ENCODE data around the gene TYRO3. TPM values are rescaled to one million over a fixed set of nuclear protein-coding genes. Genes with fewer than 3 reads are reported as not detected.
A peak's percentile ranks its signal among the peaks of the same experiment; 100 is the strongest.

Gene TYRO3
- total and polyA plus RNA-seq, 2 of the 13 experiments (the other 11 are each of a cell fraction or from before 2014, with no cell fraction given), result 24.0 to 43.6 TPM

GRCh38 chr15:41621200-41622193, 62.5 kb downstream of the TYRO3 start (continued):
- TF ChIP-seq DMTF1 (CRISPR knock-in tag; IDR thresholded peaks at IDR 0.05), result peak; percentile 3; the same call in 1 of the 2 replicates
- TF ChIP-seq ZNF607 (CRISPR knock-in tag; IDR thresholded peaks at IDR 0.05; ENCODE audit: borderline replicate concordance), result peak; percentile 99

- intact Hi-C loops (cut with micrococcal nuclease; ENCODE audit: unreplicated experiment), result loop anchor here (2.0 to 5.0 kb wide), 2 partner anchors 66 to 130 kb away; partner anchors contain the start of genes ITPKA and TYRO3
- Histone ChIP-seq H4K20me1 (ENCODE audit: insufficient read depth, low read length) (no peaks in the 10 kb centered on the region), H3K4me3 (replicated peaks in 1 of 3; ENCODE audit: insufficient read depth in 1 of 3, low read depth in 2 of 3, low read length in 3 of 3) (no peak overlapping the region), H3K36me3 (replicated peaks in 1 of 2; ENCODE audit: control insufficient read depth in 1 of 2, insufficient read depth in 2 of 2, low read length in 2 of 2) (no peaks in the 10 kb centered on the region), H3K27me3 (ENCODE audit: control insufficient read depth in 1 of 2, insufficient read depth in 2 of 2, low read length in 2 of 2) (no peaks in the 10 kb centered on the region), H3K9me3 (ENCODE audit: low read length) (no peaks in the 10 kb centered on the region), H3K27ac (ENCODE audit: extremely low read length, insufficient read depth, low read length) (no peak overlapping the region), H3K4me2 (ENCODE audit: low read depth, low read length) (peak overlapping the region; percentile 77; the same call in 1 of the 2 replicates), H2AFZ (ENCODE audit: low read length) (no peak overlapping the region), H3K4me1 (ENCODE audit: insufficient read depth, low read length) (peaks cover 26% of the 10 kb centered on the region), H3K79me2 (ENCODE audit: insufficient read depth, low read length) (peaks cover 44% of the 10 kb centered on the region), H3K9ac (ENCODE audit: insufficient read depth, low read depth, low read length) (no peak overlapping the region)
- WGBS (ENCODE audit: low lambda C conversion rate), result 97% methylated on average over 4 of the region's 4 CpGs
- CTCF ChIA-PET (ENCODE audit: low intra/inter-chr PET ratio, low total read pairs), result no interaction called here
- no peak for FAIRE-seq
- in situ Hi-C loops (cut with HindIII; ENCODE audit: extremely low pct_ligation_motif_present, low pct_unique_long_range_greater_than_20kb), result no loop called here
- no peak for DNase-seq (ENCODE audit: low spot score)
- POLR2A ChIA-PET, result interaction anchor here (2.0 kb wide), 1 partner anchor 54 kb away, joined by 17 read pairs; no protein-coding TSS in a partner anchor
- no TSS peak for BruUV-seq (replicated peaks)
- no peak for ATAC-seq
- TF ChIP-seq MXD1 (CRISPR knock-in tag; IDR thresholded peaks at IDR 0.05) (no peak), SP140L (CRISPR knock-in tag; IDR thresholded peaks at IDR 0.05; ENCODE audit: borderline replicate concordance) (no peak), ZNF18 (CRISPR knock-in tag; IDR thresholded peaks at IDR 0.05; ENCODE audit: insufficient replicate concordance) (no peak), TFDP2 (CRISPR knock-in tag; IDR thresholded peaks at IDR 0.05) (no peak), ZNF800 (CRISPR knock-in tag; IDR thresholded peaks at IDR 0.05) (no peak), THAP7 (CRISPR knock-in tag; IDR thresholded peaks at IDR 0.05) (no peak), ZNF556 (CRISPR knock-in tag; IDR thresholded peaks at IDR 0.05; ENCODE audit: borderline replicate concordance) (no peak)
These were observed 63.9 kb downstream of the TYRO3 start for GRCh38 chr15:41622901-41623300.

Data from HepG2 (cell line).